IPS-11a (cell line): ENCODE results near the gene FOXO6.

Source experiments
- H3K4me3 ChIP-seq: one replicate; pipeline ENCODE4 v1.5.1; 2013; ENCODE audit warnings: low read depth, low read length, control low read depth

FOXO6 gene

GRCh38 chr1:41397020-41397419 lies 35.8 kb downstream of the FOXO6 start:
- no peak overlapping the region for H3K4me3 ChIP-seq

GRCh38 chr1:41397753-41398330 lies 36.6 kb downstream of the FOXO6 start:
- H3K4me3 ChIP-seq: no peak overlapping the region

GRCh38 chr1:41399145-41399795 lies 38.0 kb downstream of the FOXO6 start:
- no peak overlapping the region for H3K4me3 ChIP-seq

GRCh38 chr1:41400225-41400624 lies 39.0 kb downstream of the FOXO6 start:
- H3K4me3 ChIP-seq: no peak overlapping the region

GRCh38 chr1:41401899-41402298 lies 40.7 kb downstream of the FOXO6 start:
- no peak overlapping the region for H3K4me3 ChIP-seq

GRCh38 chr1:41404308-41404761 lies 43.1 kb downstream of the FOXO6 start:
- H3K4me3 ChIP-seq: no peak overlapping the region

GRCh38 chr1:41407664-41408252 lies 46.5 kb downstream of the FOXO6 start:
- H3K4me3 ChIP-seq: no peak overlapping the region

GRCh38 chr1:41408691-41409090 lies 47.5 kb downstream of the FOXO6 start:
- no peak overlapping the region for H3K4me3 ChIP-seq

GRCh38 chr1:41409825-41410224 lies 48.6 kb downstream of the FOXO6 start:
- H3K4me3 ChIP-seq: no peak overlapping the region

GRCh38 chr1:41410462-41410861 lies 49.2 kb downstream of the FOXO6 start:
- H3K4me3 ChIP-seq: no peak overlapping the region

GRCh38 chr1:41411229-41411628 lies 50.0 kb downstream of the FOXO6 start:
- no peak overlapping the region for H3K4me3 ChIP-seq

- no peak overlapping the region for H3K4me3 ChIP-seq
Observed at GRCh38 chr1:41412748-41413147, 51.5 kb downstream of the FOXO6 start.

GRCh38 chr1:41413748-41414281 lies 52.6 kb downstream of the FOXO6 start:
- no peak overlapping the region for H3K4me3 ChIP-seq

GRCh38 chr1:41414296-41414695 lies 53.1 kb downstream of the FOXO6 start:
- no peak overlapping the region for H3K4me3 ChIP-seq

GRCh38 chr1:41414716-41415306 lies 53.6 kb downstream of the FOXO6 start:
- H3K4me3 ChIP-seq: no peak overlapping the region

- H3K4me3 ChIP-seq: no peak overlapping the region
Observed at GRCh38 chr1:41416081-41416480, 54.8 kb downstream of the FOXO6 start.

GRCh38 chr1:41416552-41417334 lies 55.5 kb downstream of the FOXO6 start:
- H3K4me3 ChIP-seq: no peak overlapping the region

- H3K4me3 ChIP-seq: no peak overlapping the region
Observed at GRCh38 chr1:41417335-41417682, 56.1 kb downstream of the FOXO6 start.

GRCh38 chr1:41417746-41418145 lies 56.5 kb downstream of the FOXO6 start:
- H3K4me3 ChIP-seq: no peak overlapping the region

GRCh38 chr1:41418857-41419583 lies 57.8 kb downstream of the FOXO6 start:
- H3K4me3 ChIP-seq: no peak overlapping the region
